ENCODE measurements around the gene LRRC71.
A peak's percentile ranks its signal among the peaks of the same experiment; 100 is the strongest.

Gene LRRC71

GRCh38 chr1:156892190-156893047, 28.0 kb upstream of the LRRC71 start:
- no peaks in the 10 kb centered on the region for H3K9me3 ChIP-seq (ENCODE audit: control insufficient read depth, insufficient read depth, low read depth, low read length)
- no peak overlapping the region for H3K27ac ChIP-seq (ENCODE audit: low read depth, low read length)
- H3K27me3 ChIP-seq (ENCODE audit: control insufficient read depth, insufficient read depth, low read length), result peaks cover 62% of the 10 kb centered on the region
- H3K4me3 ChIP-seq (ENCODE audit: low read depth, low read length), result peak overlapping the region; percentile 54
- H3K4me1 ChIP-seq (ENCODE audit: control insufficient read depth, insufficient read depth, low read length), result peaks cover 46% of the 10 kb centered on the region
- H3K36me3 ChIP-seq (ENCODE audit: control insufficient read depth, insufficient read depth, low read length), result no peaks in the 10 kb centered on the region
- H3K9ac ChIP-seq (ENCODE audit: low read length), result no peak overlapping the region

- H3K36me3 ChIP-seq (ENCODE audit: control insufficient read depth, insufficient read depth, low read length), result no peaks in the 10 kb centered on the region
- H3K27me3 ChIP-seq (ENCODE audit: control insufficient read depth, insufficient read depth, low read length), result peaks cover 58% of the 10 kb centered on the region
- H3K9ac ChIP-seq (ENCODE audit: low read length), result no peak within 1 kb of the TSS
- no peaks in the 10 kb centered on the region for H3K9me3 ChIP-seq (ENCODE audit: control insufficient read depth, insufficient read depth, low read depth, low read length)
- peaks cover 48% of the 10 kb centered on the region for H3K4me1 ChIP-seq (ENCODE audit: control insufficient read depth, insufficient read depth, low read length)
- H3K27ac ChIP-seq (ENCODE audit: low read depth, low read length), result no peak within 1 kb of the TSS
- H3K4me3 ChIP-seq (ENCODE audit: low read depth, low read length), result peak within 1 kb of the TSS; percentile 54
Measured at GRCh38 chr1:156893048-156893953, 27.1 kb upstream of the LRRC71 start, which contains the start of gene PEAR1. Gene PEAR1, plus strand, starts transcription at chr1:156893718. Its CDS starts 10,209 bp downstream, at chr1:156903927.

GRCh38 chr1:156894001-156894400, 26.4 kb upstream of the LRRC71 start:
- Histone ChIP-seq H3K9ac (ENCODE audit: low read length) (no peak overlapping the region), H3K4me3 (ENCODE audit: low read depth, low read length) (peak overlapping the region; percentile 54), H3K27me3 (ENCODE audit: control insufficient read depth, insufficient read depth, low read length) (peaks cover 58% of the 10 kb centered on the region), H3K4me1 (ENCODE audit: control insufficient read depth, insufficient read depth, low read length) (peaks cover 54% of the 10 kb centered on the region), H3K36me3 (ENCODE audit: control insufficient read depth, insufficient read depth, low read length) (no peaks in the 10 kb centered on the region), H3K27ac (ENCODE audit: low read depth, low read length) (no peak overlapping the region), H3K9me3 (ENCODE audit: control insufficient read depth, insufficient read depth, low read depth, low read length) (no peaks in the 10 kb centered on the region)

GRCh38 chr1:156894711-156895454, 25.5 kb upstream of the LRRC71 start:
- H3K27me3 ChIP-seq (ENCODE audit: control insufficient read depth, insufficient read depth, low read length), result peaks cover 57% of the 10 kb centered on the region
- no peaks in the 10 kb centered on the region for H3K36me3 ChIP-seq (ENCODE audit: control insufficient read depth, insufficient read depth, low read length)
- H3K4me3 ChIP-seq (ENCODE audit: low read depth, low read length), result no peak overlapping the region
- peaks cover 54% of the 10 kb centered on the region for H3K4me1 ChIP-seq (ENCODE audit: control insufficient read depth, insufficient read depth, low read length)
- no peak overlapping the region for H3K9ac ChIP-seq (ENCODE audit: low read length)
- no peaks in the 10 kb centered on the region for H3K9me3 ChIP-seq (ENCODE audit: control insufficient read depth, insufficient read depth, low read depth, low read length)
- H3K27ac ChIP-seq (ENCODE audit: low read depth, low read length), result no peak overlapping the region

- no peak overlapping the region for H3K4me3 ChIP-seq (ENCODE audit: low read depth, low read length)
- H3K27ac ChIP-seq (ENCODE audit: low read depth, low read length), result no peak overlapping the region
- H3K9ac ChIP-seq (ENCODE audit: low read length), result no peak overlapping the region
- H3K36me3 ChIP-seq (ENCODE audit: control insufficient read depth, insufficient read depth, low read length), result no peaks in the 10 kb centered on the region
- peaks cover 54% of the 10 kb centered on the region for H3K4me1 ChIP-seq (ENCODE audit: control insufficient read depth, insufficient read depth, low read length)
- H3K9me3 ChIP-seq (ENCODE audit: control insufficient read depth, insufficient read depth, low read depth, low read length), result no peaks in the 10 kb centered on the region
- H3K27me3 ChIP-seq (ENCODE audit: control insufficient read depth, insufficient read depth, low read length), result peaks cover 55% of the 10 kb centered on the region
Measured at GRCh38 chr1:156895455-156895812, 25.0 kb upstream of the LRRC71 start.

- no peaks in the 10 kb centered on the region for H3K9me3 ChIP-seq (ENCODE audit: control insufficient read depth, insufficient read depth, low read depth, low read length)
- H3K9ac ChIP-seq (ENCODE audit: low read length), result no peak overlapping the region
- H3K4me3 ChIP-seq (ENCODE audit: low read depth, low read length), result no peak overlapping the region
- no peaks in the 10 kb centered on the region for H3K36me3 ChIP-seq (ENCODE audit: control insufficient read depth, insufficient read depth, low read length)
- peaks cover 50% of the 10 kb centered on the region for H3K27me3 ChIP-seq (ENCODE audit: control insufficient read depth, insufficient read depth, low read length)
- no peak overlapping the region for H3K27ac ChIP-seq (ENCODE audit: low read depth, low read length)
- peaks cover 54% of the 10 kb centered on the region for H3K4me1 ChIP-seq (ENCODE audit: control insufficient read depth, insufficient read depth, low read length)
Measured at GRCh38 chr1:156895927-156896326, 24.5 kb upstream of the LRRC71 start.

- Histone ChIP-seq H3K36me3 (ENCODE audit: control insufficient read depth, insufficient read depth, low read length) (no peaks in the 10 kb centered on the region), H3K27me3 (ENCODE audit: control insufficient read depth, insufficient read depth, low read length) (peaks cover 46% of the 10 kb centered on the region), H3K9ac (ENCODE audit: low read length) (peak overlapping the region; percentile 48), H3K27ac (ENCODE audit: low read depth, low read length) (no peak overlapping the region; the same call in 1 of the 2 replicates), H3K4me3 (ENCODE audit: low read depth, low read length) (no peak overlapping the region), H3K9me3 (ENCODE audit: control insufficient read depth, insufficient read depth, low read depth, low read length) (no peaks in the 10 kb centered on the region), H3K4me1 (ENCODE audit: control insufficient read depth, insufficient read depth, low read length) (peaks cover 53% of the 10 kb centered on the region)
Measured at GRCh38 chr1:156896490-156897033, 23.9 kb upstream of the LRRC71 start.

GRCh38 chr1:156897078-156897825, 23.2 kb upstream of the LRRC71 start:
- peaks cover 39% of the 10 kb centered on the region for H3K27me3 ChIP-seq (ENCODE audit: control insufficient read depth, insufficient read depth, low read length)
- H3K36me3 ChIP-seq (ENCODE audit: control insufficient read depth, insufficient read depth, low read length), result no peaks in the 10 kb centered on the region
- H3K9me3 ChIP-seq (ENCODE audit: control insufficient read depth, insufficient read depth, low read depth, low read length), result no peaks in the 10 kb centered on the region
- H3K9ac ChIP-seq (ENCODE audit: low read length), result peak overlapping the region; percentile 48
- no peak overlapping the region for H3K4me3 ChIP-seq (ENCODE audit: low read depth, low read length)
- no peak overlapping the region; the same call in 1 of the 2 replicates for H3K27ac ChIP-seq (ENCODE audit: low read depth, low read length)
- H3K4me1 ChIP-seq (ENCODE audit: control insufficient read depth, insufficient read depth, low read length), result peaks cover 47% of the 10 kb centered on the region

GRCh38 chr1:156898161-156898566, 22.3 kb upstream of the LRRC71 start:
- Histone ChIP-seq H3K27me3 (ENCODE audit: control insufficient read depth, insufficient read depth, low read length) (peaks cover 31% of the 10 kb centered on the region), H3K9me3 (ENCODE audit: control insufficient read depth, insufficient read depth, low read depth, low read length) (no peaks in the 10 kb centered on the region), H3K9ac (ENCODE audit: low read length) (no peak overlapping the region), H3K4me3 (ENCODE audit: low read depth, low read length) (no peak overlapping the region), H3K27ac (ENCODE audit: low read depth, low read length) (no peak overlapping the region), H3K36me3 (ENCODE audit: control insufficient read depth, insufficient read depth, low read length) (no peaks in the 10 kb centered on the region), H3K4me1 (ENCODE audit: control insufficient read depth, insufficient read depth, low read length) (peaks cover 47% of the 10 kb centered on the region)

Data from HUES6 (cell line).